Smooth muscle cell of the coronary artery (primary cell): ENCODE data around the gene RBM24. TPM values are rescaled to one million over a fixed set of nuclear protein-coding genes. Genes with fewer than 3 reads are reported as not detected.

Experiments used
- total RNA-seq: library from RNA; depleted of rRNA; stranded (reverse); fragments of >200 nt; gene quantifications from 2 replicates; pipeline ENCODE4 v1.2.3, GENCODE V29; 2014; ENCODE audit warnings: low replicate concordance

Gene RBM24
- total RNA-seq: 0.23 and 12.9 TPM in 2 replicates

DNA sequence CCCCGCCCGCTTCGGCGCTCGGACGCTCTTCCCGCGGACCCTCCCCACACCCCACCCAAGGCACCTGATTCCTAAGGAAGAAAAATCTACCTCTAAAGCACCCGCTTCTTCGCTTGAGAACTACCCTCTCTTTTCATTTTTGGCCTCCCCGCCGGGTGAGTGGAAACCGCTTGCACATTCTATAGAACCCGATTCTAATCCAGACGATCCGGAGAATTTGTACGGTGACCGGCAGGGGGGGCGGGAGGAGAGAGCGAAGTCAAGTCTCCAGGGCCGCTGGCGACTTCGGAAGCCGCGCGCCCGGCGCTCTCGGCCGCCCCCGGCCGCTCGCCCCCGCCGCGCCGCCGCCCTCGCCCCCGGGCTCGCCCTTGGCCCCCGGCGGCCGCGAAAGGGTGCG lies at the start of gene RBM24:
TSS of gene RBM24 (plus strand) at position 262 of the 397 bp plus-strand sequence. CDS start 221 bp downstream, outside the sequence.

Other genes starting within 250 kb of the RBM24 start
- gene STMND1, start 179.3 kb upstream of the RBM24 start, total RNA-seq: not detected in 2 replicates
- 3.2 and 26.2 TPM in 2 replicates for gene CAP2, start 112.2 kb downstream of the RBM24 start, total RNA-seq